Measurements from ENCODE around the gene ACBD6.
A peak's percentile ranks its signal among the peaks of the same experiment; 100 is the strongest.

The ACBD6 gene

DNA sequence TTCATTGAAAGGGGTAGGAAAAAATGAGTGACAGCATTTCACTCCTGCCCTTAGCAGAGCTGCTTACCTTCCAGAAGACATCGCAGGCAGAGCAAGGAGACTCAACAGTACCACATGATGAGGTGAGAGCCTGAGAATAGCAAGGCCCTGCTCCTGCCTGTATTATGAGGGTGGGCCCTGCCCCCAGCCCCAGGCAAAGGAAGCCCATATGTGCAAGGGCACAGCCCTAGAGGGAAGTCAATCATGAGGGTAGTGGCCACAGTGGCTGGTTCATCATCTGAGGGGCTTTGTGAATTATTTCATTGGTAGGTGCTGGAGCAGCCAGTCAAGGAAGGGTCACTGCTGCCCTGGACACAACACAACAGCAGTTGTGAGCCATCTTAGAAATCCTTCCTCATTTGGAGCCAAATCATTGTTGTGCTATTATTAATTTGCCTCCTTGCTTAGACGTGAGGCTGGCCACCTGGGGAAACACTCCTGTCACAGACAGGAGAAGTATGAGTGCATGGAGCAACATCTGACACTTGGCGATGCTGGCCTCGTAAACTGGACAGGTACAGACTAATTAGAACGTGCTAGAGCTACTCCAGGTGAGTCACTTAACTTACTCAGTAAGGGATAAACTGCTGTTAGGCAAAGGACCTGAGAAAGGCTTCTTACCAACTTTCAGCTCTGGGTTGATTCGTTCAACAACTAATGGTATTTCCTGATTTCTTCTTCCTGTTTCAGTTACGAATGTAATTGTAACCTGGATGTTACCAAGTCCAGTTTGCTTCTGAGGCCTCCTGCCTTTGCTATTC, 22.7 kb upstream of the ACBD6 start:
- peaks cover 2% of the 10 kb centered on the region; the same call in 1 of the 2 replicates for H3K4me1 ChIP-seq (ENCODE audit: control insufficient read depth, insufficient read depth, low read length)
- no peak for DNase-seq (ENCODE audit: low read depth, low spot score)
- H3K27ac ChIP-seq (ENCODE audit: low read length) = no peak overlapping the region

DNA sequence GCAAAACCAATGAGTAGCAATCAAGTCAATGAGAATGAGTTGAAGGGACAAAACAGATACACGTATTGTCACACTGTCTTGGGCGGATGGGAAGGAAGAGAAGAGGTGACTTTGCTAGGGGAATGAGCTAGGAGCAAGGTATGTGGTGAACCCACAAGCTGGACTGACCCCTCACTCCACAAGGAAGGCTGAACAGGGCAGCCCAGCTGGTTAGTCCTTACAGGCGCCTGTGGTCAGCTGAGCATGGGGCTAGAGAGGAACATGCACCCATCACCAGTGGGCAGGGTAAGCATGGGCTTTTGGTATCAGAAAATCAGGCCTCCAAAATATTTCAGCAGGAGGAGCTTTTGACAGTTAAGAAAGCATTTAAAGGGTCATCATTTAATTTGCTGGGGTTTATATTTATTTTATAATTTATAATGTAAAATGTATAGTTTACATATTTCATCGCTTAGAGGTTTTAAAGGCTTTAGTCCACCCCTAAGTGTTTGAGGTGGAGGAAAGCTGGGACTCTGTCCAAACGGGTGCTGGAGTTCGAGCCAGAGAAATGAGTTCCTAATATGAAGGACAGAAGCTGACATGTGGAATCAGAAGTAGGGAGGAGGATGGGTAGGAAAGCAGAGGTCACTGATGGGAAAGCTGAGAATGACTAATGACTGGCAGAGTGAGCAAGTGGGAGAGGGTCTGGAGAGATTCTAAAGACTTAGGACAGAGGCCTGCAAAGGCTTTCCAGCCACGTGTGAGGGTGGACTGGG, 22.0 kb upstream of the ACBD6 start:
- Histone ChIP-seq H3K27ac (ENCODE audit: low read length) (no peak overlapping the region), H3K36me3 (ENCODE audit: control insufficient read depth, insufficient read depth, low read length) (no peaks in the 10 kb centered on the region), H3K27me3 (ENCODE audit: control insufficient read depth, insufficient read depth, low read length) (no peaks in the 10 kb centered on the region), H3K4me1 (ENCODE audit: control insufficient read depth, insufficient read depth, low read length) (peaks cover 2% of the 10 kb centered on the region; the same call in 1 of the 2 replicates), H3K9me3 (ENCODE audit: control insufficient read depth, insufficient read depth, low read length) (no peaks in the 10 kb centered on the region), H3K4me3 (ENCODE audit: low read length) (no peak overlapping the region)
- DNase-seq (ENCODE audit: low read depth, low spot score) = no peak
- no CpG with 5 or more reads among the region's 7 CpGs for WGBS (ENCODE audit: insufficient coverage, insufficient read length)

More for the DNA sequence above, 22.7 kb upstream of the ACBD6 start:
- Histone ChIP-seq H3K9me3 (ENCODE audit: control insufficient read depth, insufficient read depth, low read length) (no peaks in the 10 kb centered on the region), H3K4me3 (ENCODE audit: low read length) (no peak overlapping the region), H3K36me3 (ENCODE audit: control insufficient read depth, insufficient read depth, low read length) (no peaks in the 10 kb centered on the region), H3K27me3 (ENCODE audit: control insufficient read depth, insufficient read depth, low read length) (no peaks in the 10 kb centered on the region)
- WGBS (ENCODE audit: insufficient coverage, insufficient read length) = no CpG with 5 or more reads among the region's 7 CpGs

DNA sequence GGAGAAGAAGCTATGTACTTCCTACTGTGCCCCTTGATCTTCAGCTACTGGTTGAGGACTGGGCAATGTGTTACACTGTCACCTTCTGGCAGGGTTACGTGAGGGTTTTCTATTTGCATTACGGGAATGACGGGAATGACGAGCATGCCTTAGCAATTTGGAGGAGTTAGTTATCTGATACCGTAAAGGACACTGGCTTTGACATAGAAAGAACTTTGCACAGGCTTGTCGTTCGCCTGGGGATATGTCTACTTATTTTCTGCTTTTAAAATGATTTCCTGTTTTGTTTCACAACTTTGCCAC, 19.8 kb upstream of the ACBD6 start:
- no peak for DNase-seq (ENCODE audit: low read depth, low spot score)
- Histone ChIP-seq H3K27ac (ENCODE audit: low read length) (no peak overlapping the region), H3K36me3 (ENCODE audit: control insufficient read depth, insufficient read depth, low read length) (no peaks in the 10 kb centered on the region), H3K4me3 (ENCODE audit: low read length) (no peak overlapping the region), H3K4me1 (ENCODE audit: control insufficient read depth, insufficient read depth, low read length) (peaks cover 2% of the 10 kb centered on the region; the same call in 1 of the 2 replicates), H3K9me3 (ENCODE audit: control insufficient read depth, insufficient read depth, low read length) (no peaks in the 10 kb centered on the region), H3K27me3 (ENCODE audit: control insufficient read depth, insufficient read depth, low read length) (no peaks in the 10 kb centered on the region)
- WGBS (ENCODE audit: insufficient coverage, insufficient read length) = no CpG with 5 or more reads among the region's 7 CpGs

DNA sequence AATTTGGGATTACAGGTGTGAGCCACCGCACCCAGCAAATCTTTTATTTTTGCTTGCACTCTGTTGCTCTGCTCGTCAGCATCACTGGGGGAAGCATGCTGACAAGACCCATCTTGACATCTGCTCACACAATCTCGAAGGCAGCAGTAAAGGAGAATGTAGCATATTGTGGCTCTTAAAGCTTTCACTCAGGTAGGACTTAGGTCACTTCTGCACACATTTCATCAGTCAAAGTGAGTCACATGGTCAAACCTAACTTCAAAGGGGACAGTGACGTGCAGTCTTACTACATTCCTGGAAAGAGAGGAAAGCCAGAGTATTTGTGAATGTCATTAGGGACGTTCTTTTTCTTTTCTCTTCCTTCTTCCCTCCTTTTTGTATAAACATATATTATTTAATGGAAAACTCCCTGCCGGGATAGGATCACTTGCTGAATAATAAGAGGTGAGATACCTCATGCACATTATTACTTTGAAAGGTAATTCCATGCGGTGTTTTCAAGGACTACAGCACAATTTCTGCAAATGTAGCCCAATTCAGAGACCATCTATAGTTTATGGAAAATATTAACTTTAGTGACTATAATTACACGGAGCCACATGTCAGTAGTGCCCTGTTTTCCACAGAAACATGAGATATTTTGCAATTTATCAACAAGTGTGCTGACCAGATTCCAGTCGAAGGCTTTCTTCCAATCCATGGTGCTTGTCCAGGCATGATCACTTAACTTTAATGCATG, 19.3 kb upstream of the ACBD6 start:
- peaks cover 2% of the 10 kb centered on the region; the same call in 1 of the 2 replicates for H3K4me1 ChIP-seq (ENCODE audit: control insufficient read depth, insufficient read depth, low read length)
- no peaks in the 10 kb centered on the region for H3K9me3 ChIP-seq (ENCODE audit: control insufficient read depth, insufficient read depth, low read length)
- no peaks in the 10 kb centered on the region for H3K27me3 ChIP-seq (ENCODE audit: control insufficient read depth, insufficient read depth, low read length)
- H3K27ac ChIP-seq (ENCODE audit: low read length) = no peak overlapping the region
- WGBS (ENCODE audit: insufficient coverage, insufficient read length) = no CpG with 5 or more reads among the region's 9 CpGs
- no peaks in the 10 kb centered on the region for H3K36me3 ChIP-seq (ENCODE audit: control insufficient read depth, insufficient read depth, low read length)
- no peak for DNase-seq (ENCODE audit: low read depth, low spot score)
- H3K4me3 ChIP-seq (ENCODE audit: low read length) = no peak overlapping the region

DNA sequence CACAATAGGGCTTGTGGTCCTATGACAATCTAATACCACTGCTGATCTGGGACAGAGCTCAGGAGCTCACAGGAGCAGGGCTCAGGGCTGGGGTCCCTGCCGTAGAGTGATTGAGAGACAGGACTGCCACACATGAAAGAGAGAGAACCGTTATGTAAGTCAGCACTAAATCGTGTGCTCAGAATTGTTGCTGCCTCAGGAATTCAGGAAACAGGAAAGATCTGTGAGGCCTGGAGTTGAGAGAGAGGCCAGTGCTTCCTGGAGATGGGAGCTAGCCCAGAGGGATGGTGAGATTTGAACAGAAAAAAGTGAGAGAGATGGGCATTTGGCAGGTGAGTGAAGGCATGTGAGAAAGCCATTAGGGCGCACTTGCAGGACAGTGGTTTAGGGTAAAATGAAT, 17.5 kb upstream of the ACBD6 start:
- H3K4me1 ChIP-seq (ENCODE audit: control insufficient read depth, insufficient read depth, low read length) = peaks cover 2% of the 10 kb centered on the region; the same call in 1 of the 2 replicates
- H3K27ac ChIP-seq (ENCODE audit: low read length) = no peak overlapping the region
- no peak for DNase-seq (ENCODE audit: low read depth, low spot score)
- H3K9me3 ChIP-seq (ENCODE audit: control insufficient read depth, insufficient read depth, low read length) = no peaks in the 10 kb centered on the region
- H3K36me3 ChIP-seq (ENCODE audit: control insufficient read depth, insufficient read depth, low read length) = no peaks in the 10 kb centered on the region
- no CpG with 5 or more reads among the region's 4 CpGs for WGBS (ENCODE audit: insufficient coverage, insufficient read length)
- no peaks in the 10 kb centered on the region for H3K27me3 ChIP-seq (ENCODE audit: control insufficient read depth, insufficient read depth, low read length)
- no peak overlapping the region for H3K4me3 ChIP-seq (ENCODE audit: low read length)

DNA sequence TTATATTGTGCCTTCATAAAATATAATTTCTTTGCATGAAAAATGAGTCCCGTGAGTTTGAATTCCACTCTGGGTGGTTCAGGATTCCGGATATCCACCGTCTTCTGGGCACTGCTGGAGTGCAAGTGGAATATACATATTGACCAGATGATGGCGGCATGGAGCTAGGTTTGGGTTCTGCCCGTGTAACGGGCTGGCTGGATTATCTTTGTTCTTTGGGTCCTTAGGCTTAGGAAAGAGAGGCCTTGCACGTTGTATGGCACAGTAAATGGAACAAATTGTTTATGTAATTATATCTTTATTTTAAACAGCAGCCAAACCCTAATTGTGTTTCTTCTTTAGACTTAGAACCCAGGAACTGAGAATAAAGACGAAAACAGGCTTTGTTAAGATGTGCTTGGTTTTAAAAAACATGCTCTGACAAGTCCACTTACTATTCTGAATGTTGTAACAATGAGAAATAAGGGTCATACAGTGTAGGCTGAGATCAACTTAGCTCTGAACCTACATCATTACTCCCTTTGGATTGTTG, 13.5 kb upstream of the ACBD6 start:
- Histone ChIP-seq H3K9me3 (ENCODE audit: control insufficient read depth, insufficient read depth, low read length) (no peaks in the 10 kb centered on the region), H3K36me3 (ENCODE audit: control insufficient read depth, insufficient read depth, low read length) (no peaks in the 10 kb centered on the region), H3K4me3 (ENCODE audit: low read length) (no peak overlapping the region), H3K27ac (ENCODE audit: low read length) (no peak overlapping the region), H3K4me1 (ENCODE audit: control insufficient read depth, insufficient read depth, low read length) (no peaks in the 10 kb centered on the region; the same call in none of the 2 replicates), H3K27me3 (ENCODE audit: control insufficient read depth, insufficient read depth, low read length) (no peaks in the 10 kb centered on the region)
- peak; percentile 68 for DNase-seq (ENCODE audit: low read depth, low spot score)
- WGBS (ENCODE audit: insufficient coverage, insufficient read length) = no CpG with 5 or more reads among the region's 8 CpGs

DNA sequence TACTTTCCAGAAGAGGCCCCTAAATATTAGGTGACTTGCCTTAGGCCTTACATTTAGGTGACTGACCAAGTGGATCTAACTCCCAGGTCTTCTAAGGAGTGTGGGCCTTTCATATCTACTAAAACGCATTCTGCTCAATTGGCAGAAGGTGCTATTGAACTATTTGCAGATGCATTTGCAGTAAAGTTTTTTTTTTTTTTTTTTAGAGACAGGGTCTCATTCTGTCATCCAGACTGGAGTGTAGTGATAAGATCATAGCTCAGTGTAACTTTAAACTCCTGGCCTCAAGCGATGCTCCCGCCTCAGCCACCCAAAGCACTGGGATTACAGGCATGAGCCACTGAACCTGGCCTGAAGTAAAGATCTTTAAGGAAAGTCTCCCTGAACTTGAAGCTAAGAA, 13.0 kb upstream of the ACBD6 start:
- Histone ChIP-seq H3K27ac (ENCODE audit: low read length) (no peak overlapping the region), H3K4me1 (ENCODE audit: control insufficient read depth, insufficient read depth, low read length) (no peaks in the 10 kb centered on the region; the same call in none of the 2 replicates), H3K9me3 (ENCODE audit: control insufficient read depth, insufficient read depth, low read length) (no peaks in the 10 kb centered on the region), H3K4me3 (ENCODE audit: low read length) (no peak overlapping the region), H3K36me3 (ENCODE audit: control insufficient read depth, insufficient read depth, low read length) (no peaks in the 10 kb centered on the region), H3K27me3 (ENCODE audit: control insufficient read depth, insufficient read depth, low read length) (no peaks in the 10 kb centered on the region)
- no peak for DNase-seq (ENCODE audit: low read depth, low spot score)
- WGBS (ENCODE audit: insufficient coverage, insufficient read length) = no CpG with 5 or more reads among the region's 3 CpGs

DNA sequence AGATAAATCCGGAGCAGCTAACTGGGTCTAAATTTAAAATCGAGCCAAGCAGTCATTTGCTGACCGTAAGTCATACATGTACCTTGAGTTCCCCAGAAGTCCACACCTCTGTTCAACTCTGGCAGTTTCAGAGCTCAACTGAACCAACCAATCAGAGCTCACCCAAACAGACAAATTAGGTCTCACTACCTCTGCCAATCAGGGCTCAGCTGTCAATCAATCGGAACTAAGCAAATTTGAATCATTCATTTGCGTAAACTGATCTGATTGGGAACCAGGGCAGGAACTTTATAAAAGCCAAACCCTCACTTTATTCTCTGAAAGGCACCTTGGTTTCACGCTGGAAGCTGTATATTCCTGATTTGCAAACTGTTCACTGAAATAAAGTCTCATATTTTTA, 11.2 kb upstream of the ACBD6 start:
- no CpG with 5 or more reads among the region's 6 CpGs for WGBS (ENCODE audit: insufficient coverage, insufficient read length)
- Histone ChIP-seq H3K4me1 (ENCODE audit: control insufficient read depth, insufficient read depth, low read length) (no peaks in the 10 kb centered on the region; the same call in none of the 2 replicates), H3K4me3 (ENCODE audit: low read length) (no peak overlapping the region), H3K9me3 (ENCODE audit: control insufficient read depth, insufficient read depth, low read length) (no peaks in the 10 kb centered on the region), H3K27me3 (ENCODE audit: control insufficient read depth, insufficient read depth, low read length) (no peaks in the 10 kb centered on the region), H3K36me3 (ENCODE audit: control insufficient read depth, insufficient read depth, low read length) (no peaks in the 10 kb centered on the region), H3K27ac (ENCODE audit: low read length) (no peak overlapping the region)
- no peak for DNase-seq (ENCODE audit: low read depth, low spot score)

DNA sequence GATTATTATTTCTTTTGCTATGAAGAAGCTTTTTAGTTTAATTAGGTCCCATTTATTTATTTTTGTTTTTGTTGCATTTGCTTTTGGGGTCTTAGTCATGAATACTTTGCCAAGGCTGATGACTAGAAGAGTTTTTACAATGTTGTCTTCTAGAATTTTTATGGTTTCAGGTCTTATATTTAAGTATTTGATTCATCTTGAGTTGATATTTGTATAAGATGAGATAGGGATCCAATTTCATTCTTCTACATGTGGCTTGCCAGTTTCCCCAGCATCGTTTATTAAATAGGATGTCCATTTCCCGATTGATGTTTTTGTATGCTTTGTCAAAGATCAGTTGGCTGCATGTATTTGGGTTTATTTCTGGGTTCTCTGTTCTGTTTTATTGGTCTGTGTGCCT, 8.5 kb upstream of the ACBD6 start:
- no peaks in the 10 kb centered on the region for H3K27me3 ChIP-seq (ENCODE audit: control insufficient read depth, insufficient read depth, low read length)
- H3K9me3 ChIP-seq (ENCODE audit: control insufficient read depth, insufficient read depth, low read length) = peaks cover 2% of the 10 kb centered on the region
- no peaks in the 10 kb centered on the region; the same call in none of the 2 replicates for H3K4me1 ChIP-seq (ENCODE audit: control insufficient read depth, insufficient read depth, low read length)
- no peak overlapping the region for H3K4me3 ChIP-seq (ENCODE audit: low read length)
- H3K36me3 ChIP-seq (ENCODE audit: control insufficient read depth, insufficient read depth, low read length) = no peaks in the 10 kb centered on the region
- no peak for DNase-seq (ENCODE audit: low read depth, low spot score)
- no peak overlapping the region for H3K27ac ChIP-seq (ENCODE audit: low read length)
- WGBS (ENCODE audit: insufficient coverage, insufficient read length) = no CpG with 5 or more reads among the region's 2 CpGs

DNA sequence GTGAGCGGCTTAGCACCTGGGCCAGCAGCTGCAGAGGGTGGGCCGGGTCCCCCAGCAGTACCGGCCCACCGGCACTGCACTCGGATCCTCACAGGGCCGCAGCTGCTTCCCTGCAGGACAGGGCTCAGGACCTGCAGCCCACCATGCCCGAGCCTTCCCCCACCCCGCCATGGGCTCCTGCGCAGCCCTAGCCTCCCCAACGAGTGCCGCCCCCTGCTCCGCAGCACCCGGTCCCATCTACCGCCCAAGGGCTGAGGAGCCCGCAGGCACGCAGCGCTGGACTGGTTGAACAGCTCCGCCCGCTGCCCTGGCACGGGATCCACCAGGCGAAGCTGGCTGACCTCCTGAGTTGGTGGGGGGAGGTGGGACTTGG, 6.3 kb upstream of the ACBD6 start:
- H3K4me1 ChIP-seq (ENCODE audit: control insufficient read depth, insufficient read depth, low read length) = no peaks in the 10 kb centered on the region; the same call in none of the 2 replicates
- H3K4me3 ChIP-seq (ENCODE audit: low read length) = no peak overlapping the region
- no peak for DNase-seq (ENCODE audit: low read depth, low spot score)
- no peak overlapping the region for H3K27ac ChIP-seq (ENCODE audit: low read length)
- no peaks in the 10 kb centered on the region for H3K36me3 ChIP-seq (ENCODE audit: control insufficient read depth, insufficient read depth, low read length)
- WGBS (ENCODE audit: insufficient coverage, insufficient read length) = no CpG with 5 or more reads among the region's 21 CpGs
- peaks cover 2% of the 10 kb centered on the region for H3K9me3 ChIP-seq (ENCODE audit: control insufficient read depth, insufficient read depth, low read length)
- H3K27me3 ChIP-seq (ENCODE audit: control insufficient read depth, insufficient read depth, low read length) = no peaks in the 10 kb centered on the region

All from iPS DF 6.9 (cell line).